LNCAP (cell line): ENCODE measurements around the gene MYO1A.

Experiments used
- TF ChIP-seq, protein P1 (sequence below): fragments of 450-650 bp; IDR thresholded peaks from 2 replicates; pipeline ENCODE4 v1.5.1; 2017; ENCODE audit warnings: mild to moderate bottlenecking

The MYO1A gene

DNA sequence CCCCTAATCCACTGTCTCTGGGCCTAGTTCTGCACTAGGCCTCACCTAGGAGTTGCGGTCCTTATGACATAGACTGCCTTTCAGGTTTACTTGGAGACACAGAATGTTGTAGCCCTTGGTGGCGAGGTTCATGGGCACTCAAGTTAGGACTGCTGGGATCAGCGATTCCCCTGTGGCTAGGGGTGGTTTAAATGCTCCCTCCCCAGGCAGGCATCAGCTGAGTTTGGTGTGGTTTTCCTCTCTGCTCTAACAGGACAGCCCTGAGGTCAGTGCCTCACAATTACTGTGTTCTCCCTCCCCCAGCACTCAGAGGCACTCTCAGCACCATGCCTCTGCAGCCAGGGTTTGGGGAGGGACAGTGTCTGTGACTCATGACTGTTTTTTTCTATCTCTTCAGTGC lies 70.3 kb downstream of the MYO1A start:
- TF ChIP-seq, protein P1, sequence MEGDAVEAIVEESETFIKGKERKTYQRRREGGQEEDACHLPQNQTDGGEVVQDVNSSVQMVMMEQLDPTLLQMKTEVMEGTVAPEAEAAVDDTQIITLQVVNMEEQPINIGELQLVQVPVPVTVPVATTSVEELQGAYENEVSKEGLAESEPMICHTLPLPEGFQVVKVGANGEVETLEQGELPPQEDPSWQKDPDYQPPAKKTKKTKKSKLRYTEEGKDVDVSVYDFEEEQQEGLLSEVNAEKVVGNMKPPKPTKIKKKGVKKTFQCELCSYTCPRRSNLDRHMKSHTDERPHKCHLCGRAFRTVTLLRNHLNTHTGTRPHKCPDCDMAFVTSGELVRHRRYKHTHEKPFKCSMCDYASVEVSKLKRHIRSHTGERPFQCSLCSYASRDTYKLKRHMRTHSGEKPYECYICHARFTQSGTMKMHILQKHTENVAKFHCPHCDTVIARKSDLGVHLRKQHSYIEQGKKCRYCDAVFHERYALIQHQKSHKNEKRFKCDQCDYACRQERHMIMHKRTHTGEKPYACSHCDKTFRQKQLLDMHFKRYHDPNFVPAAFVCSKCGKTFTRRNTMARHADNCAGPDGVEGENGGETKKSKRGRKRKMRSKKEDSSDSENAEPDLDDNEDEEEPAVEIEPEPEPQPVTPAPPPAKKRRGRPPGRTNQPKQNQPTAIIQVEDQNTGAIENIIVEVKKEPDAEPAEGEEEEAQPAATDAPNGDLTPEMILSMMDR, result no peak
